Mammary epithelial cell (primary cell): Measurements from ENCODE around the gene CRACDL.

Experiments used
- CTCF ChIP-seq, 2 donors: IDR thresholded peaks in 1 of 2; conservative IDR thresholded peaks in 1 of 2; 2 replicates each; pipeline ENCODE4 v1.5.1; 2011 to 2012; ENCODE audit warnings: inconsistent platforms in 2 of 2, low read length in 2 of 2, mild to moderate bottlenecking in 2 of 2, control low read depth in 1 of 2, low read depth in 1 of 2; ENCODE audit not compliant: insufficient read depth in 1 of 2; ENCODE audit errors: extremely low read depth in 1 of 2
- EZH2 ChIP-seq: IDR thresholded peaks from 2 replicates; pipeline ENCODE4 v1.6.1; 2012; ENCODE audit warnings: low read length, inconsistent platforms, borderline replicate concordance

- no peak for TF ChIP-seq CTCF (conservative IDR thresholded peaks at IDR 0.05 in 1 of 2, IDR thresholded peaks at IDR 0.05 in 1 of 2; ENCODE audit: extremely low read depth in 1 of 2, insufficient read depth in 1 of 2, low read depth in 1 of 2, low read length in 2 of 2)
- TF ChIP-seq EZH2, result no peak
Measured at GRCh38 chr2:98842136-98842535, 93.9 kb downstream of the CRACDL start.
